Measurements from ENCODE around the gene REN.

DNA sequence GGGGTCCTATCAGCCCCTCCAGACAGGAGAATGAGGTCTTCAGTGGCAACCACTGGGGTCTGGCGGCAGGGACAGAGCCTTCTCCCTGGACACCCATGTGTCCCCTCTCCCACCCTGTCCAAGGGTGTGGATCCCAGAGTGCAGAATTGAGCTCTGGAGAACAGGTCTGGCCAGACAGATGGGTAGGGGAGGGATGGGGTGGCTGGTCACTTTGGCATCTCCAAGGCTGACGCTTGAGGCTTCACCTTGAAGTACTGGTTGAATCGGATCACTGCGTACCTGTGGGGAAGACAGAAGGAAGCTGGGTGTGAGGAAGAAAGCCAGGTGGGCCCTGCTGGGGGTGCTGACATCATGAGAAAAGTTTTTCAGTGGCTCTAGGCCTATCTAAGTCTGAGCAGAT is 34.2 kb downstream of the REN start:
- TF ChIP-seq, protein P1, sequence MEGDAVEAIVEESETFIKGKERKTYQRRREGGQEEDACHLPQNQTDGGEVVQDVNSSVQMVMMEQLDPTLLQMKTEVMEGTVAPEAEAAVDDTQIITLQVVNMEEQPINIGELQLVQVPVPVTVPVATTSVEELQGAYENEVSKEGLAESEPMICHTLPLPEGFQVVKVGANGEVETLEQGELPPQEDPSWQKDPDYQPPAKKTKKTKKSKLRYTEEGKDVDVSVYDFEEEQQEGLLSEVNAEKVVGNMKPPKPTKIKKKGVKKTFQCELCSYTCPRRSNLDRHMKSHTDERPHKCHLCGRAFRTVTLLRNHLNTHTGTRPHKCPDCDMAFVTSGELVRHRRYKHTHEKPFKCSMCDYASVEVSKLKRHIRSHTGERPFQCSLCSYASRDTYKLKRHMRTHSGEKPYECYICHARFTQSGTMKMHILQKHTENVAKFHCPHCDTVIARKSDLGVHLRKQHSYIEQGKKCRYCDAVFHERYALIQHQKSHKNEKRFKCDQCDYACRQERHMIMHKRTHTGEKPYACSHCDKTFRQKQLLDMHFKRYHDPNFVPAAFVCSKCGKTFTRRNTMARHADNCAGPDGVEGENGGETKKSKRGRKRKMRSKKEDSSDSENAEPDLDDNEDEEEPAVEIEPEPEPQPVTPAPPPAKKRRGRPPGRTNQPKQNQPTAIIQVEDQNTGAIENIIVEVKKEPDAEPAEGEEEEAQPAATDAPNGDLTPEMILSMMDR (IDR thresholded peaks at IDR 0.05): no peak
- no peak for TF ChIP-seq POLR2AphosphoS5 (IDR thresholded peaks at IDR 0.05)

Data from breast epithelium (tissue), 3 donors.